Vagina (tissue), 2 donors: ENCODE results near the gene SLF1. TPM values are rescaled to one million over a fixed set of nuclear protein-coding genes. Genes with fewer than 3 reads are reported as not detected.

Source experiments
- DNase-seq, 2 donors: peaks; one replicate each; pipeline ENCODE4 v3.0.0-alpha.2; 2017; ENCODE audit errors: extremely low spot score in 2 of 2
- H3K27ac ChIP-seq: fragments of 200-600 bp; sonication (generic); one replicate; pipeline ENCODE4 v1.5.1; 2019
- H3K27me3 ChIP-seq: fragments of 200-600 bp; sonication (generic); one replicate; pipeline ENCODE4 v1.5.1; 2019
- H3K36me3 ChIP-seq, 2 donors: fragments of 200-600 bp; sonication (generic); one replicate each; pipeline ENCODE4 v1.5.1; 2017 to 2019
- H3K4me1 ChIP-seq: fragments of 200-600 bp; sonication (generic); one replicate; pipeline ENCODE4 v1.5.1; 2019
- H3K4me3 ChIP-seq, 2 donors: fragments of 200-600 bp; sonication (generic); 1 replicate in 1 of 2; 2 replicates in 1 of 2; pipeline ENCODE4 v1.5.1; 2016 to 2019
- H3K9me3 ChIP-seq: fragments of 200-600 bp; sonication (generic); one replicate; pipeline ENCODE4 v1.5.1; 2019
- POLR2A ChIP-seq, 2 donors: fragments of 450-650 bp; IDR thresholded peaks; one replicate each; pipeline ENCODE4 v1.6.1; 2017; ENCODE audit warnings: antibody characterized with exemption in 2 of 2, mild to moderate bottlenecking in 2 of 2, moderate library complexity in 2 of 2
- POLR2AphosphoS5 ChIP-seq, 2 donors: sonication (generic); formaldehyde crosslinking; IDR thresholded peaks; one replicate each; pipeline ENCODE4 v1.9.0; 2017; ENCODE audit warnings: antibody characterized with exemption in 2 of 2, mild to moderate bottlenecking in 2 of 2, low read depth in 1 of 2; ENCODE audit not compliant: insufficient read depth in 1 of 2
- intact Hi-C: fragments of 100-400 bp; cut with DNase I; formaldehyde crosslinking; loops from one replicate; pipeline ENCODE4 v1.15.1; 2023
- total RNA-seq: library from RNA; depleted of rRNA; stranded (reverse); fragments of >200 nt; gene quantifications from one replicate; pipeline ENCODE4 v1.2.3, GENCODE V29; 2016
- TF ChIP-seq, protein P1 (sequence below), 3 experiments: fragments of 450-650 bp in 2 of 3; fragments of 200-600 bp in 1 of 3; sonication (generic) in 1 of 3; IDR thresholded peaks; one replicate each; pipeline ENCODE4 v1.5.1; 2017 to 2019; ENCODE audit warnings: antibody characterized with exemption in 3 of 3, mild to moderate bottlenecking in 2 of 3, moderate library complexity in 2 of 3

The SLF1 gene
- total RNA-seq, 1 donor from 2014 or later, result 19.9 TPM

DNA sequence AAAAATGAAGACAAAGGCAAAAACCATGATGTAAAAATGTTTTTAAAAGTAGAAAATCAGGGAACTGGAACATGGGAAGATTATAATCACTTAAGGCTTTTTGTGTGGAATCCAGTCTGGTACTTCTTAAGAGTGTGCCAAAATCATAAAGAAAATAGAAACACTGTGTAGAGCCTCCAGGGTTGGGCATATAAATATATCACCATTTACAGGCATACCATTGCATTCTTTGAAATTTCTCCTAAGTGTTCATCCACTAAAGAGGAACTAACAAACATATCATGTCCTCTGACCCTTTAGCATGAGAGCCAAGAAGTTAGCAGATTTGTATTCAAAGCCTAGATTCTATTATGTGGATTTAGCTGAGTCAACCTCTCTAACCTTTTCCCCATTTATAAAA, 93.3 kb downstream of the SLF1 start:
- H3K4me1 ChIP-seq, result no peaks in the 10 kb centered on the region
- intact Hi-C loops, result no loop called here
- TF ChIP-seq, protein P1, sequence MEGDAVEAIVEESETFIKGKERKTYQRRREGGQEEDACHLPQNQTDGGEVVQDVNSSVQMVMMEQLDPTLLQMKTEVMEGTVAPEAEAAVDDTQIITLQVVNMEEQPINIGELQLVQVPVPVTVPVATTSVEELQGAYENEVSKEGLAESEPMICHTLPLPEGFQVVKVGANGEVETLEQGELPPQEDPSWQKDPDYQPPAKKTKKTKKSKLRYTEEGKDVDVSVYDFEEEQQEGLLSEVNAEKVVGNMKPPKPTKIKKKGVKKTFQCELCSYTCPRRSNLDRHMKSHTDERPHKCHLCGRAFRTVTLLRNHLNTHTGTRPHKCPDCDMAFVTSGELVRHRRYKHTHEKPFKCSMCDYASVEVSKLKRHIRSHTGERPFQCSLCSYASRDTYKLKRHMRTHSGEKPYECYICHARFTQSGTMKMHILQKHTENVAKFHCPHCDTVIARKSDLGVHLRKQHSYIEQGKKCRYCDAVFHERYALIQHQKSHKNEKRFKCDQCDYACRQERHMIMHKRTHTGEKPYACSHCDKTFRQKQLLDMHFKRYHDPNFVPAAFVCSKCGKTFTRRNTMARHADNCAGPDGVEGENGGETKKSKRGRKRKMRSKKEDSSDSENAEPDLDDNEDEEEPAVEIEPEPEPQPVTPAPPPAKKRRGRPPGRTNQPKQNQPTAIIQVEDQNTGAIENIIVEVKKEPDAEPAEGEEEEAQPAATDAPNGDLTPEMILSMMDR (IDR thresholded peaks at IDR 0.05), result no peak
- no peak for TF ChIP-seq POLR2AphosphoS5 (IDR thresholded peaks at IDR 0.05; ENCODE audit: insufficient read depth in 1 of 2, low read depth in 1 of 2)
- no peak for TF ChIP-seq POLR2A (IDR thresholded peaks at IDR 0.05)
- DNase-seq, result no peak
- no peaks in the 10 kb centered on the region for H3K9me3 ChIP-seq
- H3K27ac ChIP-seq, result no peak overlapping the region
- H3K36me3 ChIP-seq, result no peaks in the 10 kb centered on the region
- H3K27me3 ChIP-seq, result no peaks in the 10 kb centered on the region
- no peak overlapping the region for H3K4me3 ChIP-seq

DNA sequence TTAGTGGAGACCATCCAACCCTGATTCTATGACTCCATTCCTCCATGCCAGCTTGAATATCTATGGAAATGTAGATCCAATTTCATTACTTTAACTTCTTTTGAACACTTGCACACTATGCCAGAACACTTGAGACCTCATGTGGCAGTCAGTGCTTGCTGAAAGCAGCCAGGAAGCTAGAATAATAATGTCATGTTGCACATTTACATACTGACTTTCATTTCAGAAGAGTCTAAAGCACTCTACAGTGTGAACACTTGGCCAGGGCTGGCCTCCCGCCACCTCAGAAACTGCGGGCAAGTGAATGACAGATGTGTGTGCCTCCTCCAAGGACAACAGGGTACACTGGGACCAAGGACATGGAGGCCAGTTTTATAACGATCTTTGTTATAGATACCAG, 97.3 kb downstream of the SLF1 start:
- intact Hi-C loops, result no loop called here
- no peak for DNase-seq
- no peaks in the 10 kb centered on the region for H3K36me3 ChIP-seq
- H3K9me3 ChIP-seq, result no peaks in the 10 kb centered on the region
- no peaks in the 10 kb centered on the region for H3K27me3 ChIP-seq
- no peaks in the 10 kb centered on the region for H3K4me1 ChIP-seq
- TF ChIP-seq POLR2A (IDR thresholded peaks at IDR 0.05) (no peak), POLR2AphosphoS5 (IDR thresholded peaks at IDR 0.05; ENCODE audit: insufficient read depth in 1 of 2, low read depth in 1 of 2) (no peak)
- TF ChIP-seq, protein P1 (IDR thresholded peaks at IDR 0.05), result no peak
- no peak overlapping the region for H3K27ac ChIP-seq
- H3K4me3 ChIP-seq, result no peak overlapping the region

DNA sequence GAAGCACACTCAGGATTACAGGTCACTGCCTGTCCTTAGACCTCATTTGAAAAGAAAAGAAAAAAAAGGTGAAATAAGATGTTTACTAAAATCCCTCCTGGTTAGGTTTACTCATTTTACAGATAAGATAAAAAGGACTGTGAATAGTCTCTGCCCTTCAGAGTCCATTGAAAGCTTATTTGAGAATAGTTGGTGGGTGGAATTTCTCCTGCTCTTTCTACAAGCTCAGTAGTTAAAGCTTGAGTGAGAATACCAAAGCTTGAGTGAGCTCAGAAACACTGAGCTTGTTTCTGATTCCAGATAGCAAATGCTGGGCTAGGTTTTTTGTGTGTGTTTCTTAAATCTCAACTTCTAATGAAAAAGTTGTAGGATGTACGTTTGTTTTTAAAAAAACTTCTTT, 106.7 kb downstream of the SLF1 start:
- H3K27ac ChIP-seq, result no peak overlapping the region
- TF ChIP-seq POLR2A (IDR thresholded peaks at IDR 0.05), result no peak
- TF ChIP-seq, protein P1 (IDR thresholded peaks at IDR 0.05), result no peak
- TF ChIP-seq POLR2AphosphoS5 (IDR thresholded peaks at IDR 0.05; ENCODE audit: insufficient read depth in 1 of 2, low read depth in 1 of 2), result no peak
- H3K9me3 ChIP-seq, result no peaks in the 10 kb centered on the region
- no peak overlapping the region for H3K4me3 ChIP-seq
- intact Hi-C loops, result no loop called here
- H3K36me3 ChIP-seq, result no peaks in the 10 kb centered on the region
- no peaks in the 10 kb centered on the region for H3K4me1 ChIP-seq
- no peak for DNase-seq
- H3K27me3 ChIP-seq, result no peaks in the 10 kb centered on the region

DNA sequence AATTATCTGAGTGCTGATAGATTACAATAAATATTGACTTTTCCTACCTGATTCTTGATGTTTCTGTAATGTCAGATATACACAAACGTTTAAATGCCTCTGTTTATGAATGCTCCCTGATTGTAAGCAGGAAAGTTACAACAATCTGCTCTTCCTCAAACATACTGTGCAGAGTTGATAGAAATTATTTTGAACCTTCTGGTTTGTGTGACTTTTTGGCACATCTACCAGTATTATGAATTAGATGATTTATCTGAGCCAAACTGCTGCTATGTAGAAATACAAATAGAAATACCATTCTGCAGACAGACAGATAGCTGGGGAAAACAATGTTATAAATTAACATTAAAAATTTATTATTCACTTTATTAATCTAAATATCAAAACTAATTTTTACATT, 113.0 kb downstream of the SLF1 start:
- TF ChIP-seq, protein P1 (IDR thresholded peaks at IDR 0.05), result no peak
- TF ChIP-seq POLR2A (IDR thresholded peaks at IDR 0.05), result no peak
- TF ChIP-seq POLR2AphosphoS5 (IDR thresholded peaks at IDR 0.05; ENCODE audit: insufficient read depth in 1 of 2, low read depth in 1 of 2), result no peak
- Histone ChIP-seq H3K4me1 (no peaks in the 10 kb centered on the region), H3K9me3 (no peaks in the 10 kb centered on the region), H3K27me3 (no peaks in the 10 kb centered on the region), H3K27ac (no peak overlapping the region), H3K4me3 (no peak overlapping the region), H3K36me3 (no peaks in the 10 kb centered on the region)
- intact Hi-C loops, result no loop called here
- no peak for DNase-seq

DNA sequence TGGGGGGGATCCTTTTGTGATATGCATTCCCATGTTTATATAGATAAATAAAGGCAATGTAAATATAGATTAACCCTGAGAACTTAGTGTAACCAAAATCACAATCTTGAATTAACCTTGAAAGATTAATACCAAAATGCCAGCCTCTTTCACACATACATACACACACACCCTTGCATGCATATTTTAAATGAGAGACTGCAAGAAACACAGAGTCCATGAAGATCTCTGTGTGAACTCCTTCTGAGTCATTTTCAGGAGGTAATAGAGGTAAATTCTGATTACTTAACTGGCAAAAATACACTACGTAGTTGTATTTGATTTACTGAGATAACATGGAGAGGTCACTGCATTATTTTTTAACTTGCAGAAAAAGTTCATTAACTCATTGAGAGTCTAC, 118.0 kb downstream of the SLF1 start:
- intact Hi-C loops, result no loop called here
- no peak for DNase-seq
- no peaks in the 10 kb centered on the region for H3K27me3 ChIP-seq
- H3K4me1 ChIP-seq, result no peaks in the 10 kb centered on the region
- no peak overlapping the region for H3K27ac ChIP-seq
- H3K9me3 ChIP-seq, result no peaks in the 10 kb centered on the region
- no peak for TF ChIP-seq POLR2A (IDR thresholded peaks at IDR 0.05)
- TF ChIP-seq POLR2AphosphoS5 (IDR thresholded peaks at IDR 0.05; ENCODE audit: insufficient read depth in 1 of 2, low read depth in 1 of 2), result no peak
- TF ChIP-seq, protein P1 (IDR thresholded peaks at IDR 0.05), result no peak
- H3K36me3 ChIP-seq, result no peaks in the 10 kb centered on the region
- no peak overlapping the region for H3K4me3 ChIP-seq
